ENCODE results near the gene FAIM2.

The FAIM2 gene

DNA sequence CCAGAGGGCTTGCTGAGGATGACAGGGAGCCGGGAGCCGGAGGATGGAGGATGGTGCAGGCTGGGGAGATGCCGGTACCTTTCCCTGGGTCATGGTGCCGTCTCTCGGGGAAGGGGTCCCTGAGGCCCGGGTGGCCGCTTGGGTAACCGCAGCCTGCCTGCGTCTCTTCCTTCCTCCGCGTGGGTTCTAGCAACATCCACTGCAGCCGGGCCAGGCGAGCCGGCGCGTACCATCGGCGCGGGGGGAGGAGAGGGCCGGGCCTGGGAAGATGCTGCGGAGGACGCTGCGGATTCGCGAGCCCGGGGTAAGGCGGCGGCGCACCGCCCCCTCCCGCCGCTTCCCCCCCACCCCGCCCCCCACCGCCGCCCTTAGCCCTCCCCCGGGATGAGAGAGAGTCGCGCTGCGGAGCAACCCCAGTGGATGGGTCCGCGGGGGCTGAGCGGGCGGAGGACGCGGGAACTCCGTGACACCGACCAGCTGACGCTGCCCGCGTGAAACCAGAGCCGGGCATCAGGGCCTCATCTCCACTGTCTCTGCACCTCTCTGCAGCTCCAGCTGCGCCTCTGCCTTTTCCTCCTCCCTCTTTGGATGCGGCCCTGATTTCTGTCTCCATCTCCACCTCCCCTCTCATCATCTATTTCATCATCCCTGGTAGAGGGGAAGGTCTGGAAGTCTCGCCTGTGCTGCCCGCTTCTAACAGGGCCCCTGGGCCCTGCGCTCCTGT is at the start of gene FAIM2:
TSS of gene FAIM2 (minus strand) at position 201 of the 724 bp plus-strand sequence. CDS start at position 93, 108 bp downstream.
- peak; percentile 19 for DNase-seq (ENCODE audit: low read depth)

- DNase-seq (ENCODE audit: low read depth), result no peak
These were observed 49.5 kb upstream of the FAIM2 start for GRCh38 chr12:49953151-49953550.

DNA sequence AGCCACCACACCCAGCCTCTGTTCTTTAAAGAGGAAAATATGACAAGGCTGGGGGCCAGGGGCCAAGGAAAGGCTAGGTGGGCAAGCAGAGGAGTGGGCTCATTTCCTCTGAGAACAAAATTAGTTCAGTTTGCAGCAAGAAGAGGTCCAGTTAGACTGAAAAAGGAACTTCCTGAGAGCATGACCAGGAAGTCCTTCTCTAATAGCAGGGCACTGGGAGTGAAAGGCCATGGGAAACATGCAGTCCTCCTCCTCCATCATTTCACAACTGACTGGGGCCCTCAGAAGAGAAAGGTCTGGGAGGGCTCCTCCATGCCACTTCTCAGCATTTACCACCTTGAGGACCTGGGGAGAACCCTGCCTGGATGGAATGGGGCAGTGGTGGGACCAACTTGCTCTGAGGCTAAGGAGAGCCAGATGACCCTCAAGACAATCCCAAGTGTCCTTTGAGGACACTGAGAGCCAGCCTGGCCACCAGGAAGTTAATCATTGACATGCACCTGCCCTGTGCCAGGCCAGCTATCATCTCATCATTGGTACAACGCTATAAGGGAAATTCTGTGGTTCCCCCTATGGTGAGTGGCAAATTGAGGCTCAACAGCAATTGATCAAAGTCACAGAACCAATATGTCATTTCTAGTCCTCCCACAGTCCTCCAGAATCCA is 48.8 kb upstream of the FAIM2 start:
- no peak for DNase-seq (ENCODE audit: low read depth)

DNA sequence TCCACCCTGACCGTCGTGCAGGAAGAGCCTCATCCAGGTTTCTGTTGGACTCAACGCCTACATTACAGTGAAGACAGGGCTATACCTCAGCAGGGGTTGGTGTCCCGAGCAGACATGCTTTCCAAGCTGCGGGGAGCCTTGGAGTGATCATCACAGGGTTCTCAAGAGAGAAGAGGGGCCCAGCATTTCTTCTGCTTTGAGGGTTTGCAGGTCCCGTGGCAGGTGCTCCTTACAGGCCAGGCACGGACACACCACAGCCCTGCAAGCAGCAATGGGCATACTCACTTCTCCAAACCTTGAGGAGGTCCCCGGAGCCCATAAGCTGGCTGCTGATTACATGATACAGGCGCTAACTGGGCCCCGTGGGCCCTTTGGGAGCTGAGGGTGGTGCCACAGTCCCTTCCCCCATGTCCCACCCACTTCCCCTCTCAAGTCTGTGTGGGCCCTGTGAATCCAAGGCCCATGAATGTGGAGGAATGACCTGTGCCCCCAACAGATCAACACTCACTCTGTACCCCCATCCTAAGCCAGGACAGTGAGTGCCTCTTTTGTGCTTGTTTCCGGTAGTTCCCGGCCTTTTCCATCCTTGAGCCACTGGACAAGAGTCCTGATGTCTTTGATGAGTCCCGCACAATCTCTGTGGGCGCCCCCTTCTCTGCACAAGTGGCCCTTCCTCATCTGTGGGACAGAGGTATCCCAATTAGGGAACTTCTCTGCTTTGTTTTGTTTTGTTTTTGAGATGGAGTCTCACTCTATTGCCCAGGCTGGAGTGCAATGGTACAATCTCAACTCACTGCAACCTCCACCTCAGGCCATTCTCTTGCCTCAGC is 47.9 kb upstream of the FAIM2 start:
- no peak for DNase-seq (ENCODE audit: low read depth)

- DNase-seq (ENCODE audit: low read depth), result no peak
These were observed 46.9 kb upstream of the FAIM2 start, which contains the start of gene AQP2 for GRCh38 chr12:49950273-49951251. Gene AQP2 (plus strand): TSS chr12:49950737. CDS start chr12:49950831, 94 bp downstream.

DNA sequence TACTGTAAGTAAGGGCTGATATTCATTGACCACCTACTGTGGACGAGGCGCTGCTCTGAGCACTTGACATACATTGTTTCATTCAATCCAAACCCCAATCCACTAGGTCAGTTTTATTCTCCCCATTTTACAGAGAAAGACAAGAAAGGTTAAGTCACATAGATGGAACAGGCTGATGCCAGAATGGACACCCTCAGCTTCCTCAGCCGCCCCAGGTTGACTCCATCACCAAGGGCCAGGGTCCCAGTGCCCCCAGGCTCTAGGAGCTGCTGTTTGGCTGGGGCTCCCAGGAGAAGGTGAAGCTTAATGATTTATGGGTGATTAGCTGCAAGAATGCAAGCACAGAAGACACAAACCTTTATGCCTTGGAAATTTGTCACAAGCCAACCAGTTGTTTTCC is 46.2 kb upstream of the FAIM2 start:
- DNase-seq (ENCODE audit: low read depth), result no peak

GRCh38 chr12:49948866-49949845 is 45.5 kb upstream of the FAIM2 start:
- no peak for DNase-seq (ENCODE audit: low read depth)

DNA sequence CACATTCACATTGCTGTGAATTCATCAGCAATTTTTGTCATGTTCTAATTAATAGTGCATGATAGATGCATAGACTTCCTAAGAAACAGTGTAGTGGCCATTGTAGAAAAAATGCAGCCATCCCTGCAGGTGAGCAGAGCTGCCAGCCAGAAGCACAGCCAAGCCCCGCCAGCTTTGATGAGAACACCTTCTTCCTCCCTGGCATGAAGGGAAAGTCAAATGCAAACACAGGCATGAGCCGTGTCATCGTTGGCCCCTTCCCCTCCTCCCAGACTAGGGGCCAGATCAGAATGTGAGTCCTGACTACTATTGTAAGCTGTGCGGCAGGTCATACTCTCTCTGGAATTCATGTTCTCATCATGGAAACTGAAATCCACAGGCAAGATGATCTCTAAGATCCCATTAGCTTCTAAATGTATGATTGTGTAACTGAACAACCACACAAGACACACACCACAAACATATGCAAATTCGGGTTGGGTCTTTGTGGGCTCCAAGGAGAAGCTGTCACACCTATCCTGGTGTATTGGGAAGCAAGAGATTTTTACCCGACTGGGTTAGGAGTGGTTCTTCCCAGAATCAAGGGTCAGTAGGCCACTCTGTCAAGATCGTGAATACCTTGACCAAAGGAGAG is 44.0 kb upstream of the FAIM2 start:
- DNase-seq (ENCODE audit: low read depth), result no peak

DNA sequence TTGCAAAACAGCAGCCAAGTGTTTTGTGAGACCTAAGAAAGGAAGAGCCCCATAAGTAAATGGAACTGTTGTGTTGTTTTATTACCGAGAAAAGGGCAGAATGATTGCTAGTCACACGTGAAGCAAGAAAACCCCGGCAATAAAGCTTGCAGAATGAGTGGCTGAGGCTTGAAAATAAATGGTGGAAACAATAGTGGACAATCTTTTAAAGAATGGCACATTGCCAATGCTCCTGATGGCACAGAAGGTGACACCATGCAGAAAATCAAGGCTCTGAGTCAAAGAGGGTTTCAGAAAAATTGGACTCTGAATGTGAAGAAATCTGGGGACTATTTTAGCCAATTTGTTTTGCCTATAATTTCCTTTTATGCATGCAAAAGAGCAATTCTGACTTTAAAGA is 42.8 kb upstream of the FAIM2 start:
- no peak for DNase-seq (ENCODE audit: low read depth)

DNA sequence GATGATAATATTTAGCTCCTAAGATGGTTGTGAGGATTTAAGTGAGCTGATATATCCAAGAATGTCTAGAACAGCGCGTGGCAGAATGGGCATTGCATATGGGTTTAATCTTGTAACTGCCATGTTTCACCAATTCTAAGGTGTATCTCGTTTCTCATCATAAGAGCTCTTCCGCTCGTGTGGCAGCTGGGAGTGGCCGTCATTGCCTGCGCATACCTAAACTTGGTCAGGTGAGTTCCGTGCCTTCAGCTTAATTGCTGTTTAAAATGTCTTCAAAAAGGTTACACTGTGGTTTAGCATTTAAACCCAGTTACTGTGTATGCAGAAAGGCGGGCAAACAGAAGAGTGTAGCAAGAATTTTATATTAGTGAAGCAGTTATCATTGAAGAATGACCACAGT is 42.4 kb upstream of the FAIM2 start:
- DNase-seq (ENCODE audit: low read depth), result no peak

GRCh38 chr12:49945394-49946080 is 41.8 kb upstream of the FAIM2 start:
- DNase-seq (ENCODE audit: low read depth), result peak; percentile 77

GRCh38 chr12:49944718-49945117 is 41.0 kb upstream of the FAIM2 start:
- no peak for DNase-seq (ENCODE audit: low read depth)

DNA sequence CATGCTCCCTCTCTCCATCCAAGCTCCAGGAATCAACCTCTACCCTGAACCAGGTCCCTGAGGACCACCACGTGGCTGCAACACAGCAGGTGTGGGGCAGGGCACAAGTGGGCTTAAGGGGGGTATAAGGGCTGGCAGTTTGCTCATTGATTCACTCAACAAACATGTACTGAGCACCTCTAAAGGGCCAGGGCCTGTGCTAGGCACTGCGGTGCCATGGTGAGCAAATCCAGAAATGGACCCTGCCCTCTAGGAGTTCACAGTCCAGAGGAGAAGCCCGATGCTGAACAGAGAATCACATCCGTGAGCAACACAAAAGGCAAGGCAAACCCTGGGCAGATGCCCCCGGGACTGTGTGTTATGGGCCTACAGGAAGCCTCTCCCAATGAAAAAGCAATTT is 40.3 kb upstream of the FAIM2 start:
- no peak for DNase-seq (ENCODE audit: low read depth)

DNA sequence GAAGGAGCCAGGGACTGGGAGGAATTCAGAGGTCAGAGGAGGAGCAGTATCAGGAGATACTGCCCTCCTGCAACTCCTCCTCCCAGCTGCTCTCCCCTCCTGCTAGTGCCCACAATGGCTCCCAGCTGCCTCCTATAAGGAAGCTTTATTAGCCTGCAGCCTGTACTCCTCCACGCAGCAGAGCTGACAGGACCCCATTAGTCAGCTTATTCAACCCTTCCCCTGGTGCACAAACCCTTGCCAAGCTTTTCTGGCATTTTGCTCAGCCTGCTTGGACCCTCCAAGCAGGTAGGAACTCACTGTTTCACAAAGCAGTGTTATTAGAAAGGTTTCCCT is 39.9 kb upstream of the FAIM2 start:
- DNase-seq (ENCODE audit: low read depth), result no peak

GRCh38 chr12:49942921-49943624 is 39.4 kb upstream of the FAIM2 start:
- DNase-seq (ENCODE audit: low read depth), result no peak

DNA sequence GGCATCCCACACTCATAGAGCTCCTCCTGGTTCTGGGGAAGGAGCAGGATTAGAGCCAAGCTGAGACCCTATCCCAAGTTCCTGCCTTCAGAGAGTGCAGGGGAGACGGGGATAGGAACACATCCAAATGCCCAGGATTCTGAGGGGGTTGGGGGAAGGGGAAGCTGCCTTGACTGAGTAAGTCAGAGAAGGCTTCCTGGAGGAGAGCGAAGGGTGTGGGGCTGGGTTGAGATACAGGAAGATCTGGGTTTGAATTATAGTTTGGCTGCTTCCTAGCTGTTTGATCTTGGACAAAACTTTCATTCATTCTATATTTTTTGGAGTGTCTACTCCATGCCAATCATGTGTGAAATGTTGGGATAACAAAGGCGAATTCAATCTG is 38.8 kb upstream of the FAIM2 start:
- no peak for DNase-seq (ENCODE audit: low read depth)

- no peak for DNase-seq (ENCODE audit: low read depth)
These were observed 38.1 kb upstream of the FAIM2 start for GRCh38 chr12:49941556-49942511.

DNA sequence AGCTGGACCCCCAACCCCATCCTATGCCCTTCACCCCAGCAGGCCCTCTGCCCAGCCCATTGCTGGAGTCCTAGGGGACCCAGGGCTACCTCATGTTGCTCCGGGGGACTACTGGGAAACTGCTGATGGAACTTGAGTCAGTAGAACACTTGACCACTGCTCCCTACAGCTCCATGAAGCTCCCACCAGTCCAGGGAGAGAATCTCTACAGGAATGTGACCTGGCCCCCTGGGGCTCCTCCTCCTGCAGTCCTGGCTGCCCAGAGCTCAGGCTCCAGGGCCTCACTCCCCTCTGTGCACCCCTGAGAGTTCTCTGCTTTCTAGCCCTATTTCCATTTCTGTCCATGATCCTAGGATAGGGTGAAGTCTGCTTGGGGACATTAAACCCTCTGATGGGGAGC is 36.0 kb upstream of the FAIM2 start:
- DNase-seq (ENCODE audit: low read depth), result no peak
